HepG2 (cell line): Measurements from ENCODE around the gene WWP2. TPM values are rescaled to one million over a fixed set of nuclear protein-coding genes. Genes with fewer than 3 reads are reported as not detected.

Source experiments
- ATAC-seq: fragments of 200-7000 bp; cut with Tn5 transposase; 3 replicates; pipeline ENCODE4 v1.9.1; 2020; ENCODE audit warnings: mild to moderate bottlenecking, moderate library complexity
- BruUV-seq: library from RNA; stranded (reverse); fragments of 400-500 nt; replicated peaks from 2 replicates; lab custom pipeline; 2021; lab: Mats Ljungman, UMichigan
- CTCF ChIA-PET: fragments of 300-600 bp; formaldehyde crosslinking; extraction: SDS; loops from one replicate; lab custom pipeline; 2021; ENCODE audit warnings: low total read pairs, inconsistent platforms, low intra/inter-chr PET ratio; lab: Yijun Ruan, JAX
- POLR2A ChIA-PET: fragments of 350-600 bp; sonication (Branson Sonifier 250); formaldehyde crosslinking; loops from one replicate; lab custom pipeline; 2020; ENCODE audit warnings: antibody characterized with exemption, inconsistent platforms; lab: Yijun Ruan, JAX
- DNase-seq: peaks from one replicate; pipeline ENCODE4 v3.0.0-alpha.2; 2015; ENCODE audit warnings: low spot score
- FAIRE-seq: peaks from 3 replicates; lab custom pipeline; 2011; peaks lifted over from hg19 to GRCh38; lab: Jason Lieb, UNC
- H2AFZ ChIP-seq: one replicate; pipeline ENCODE4 v1.6.1; 2011; ENCODE audit warnings: low read length, inconsistent platforms
- H3K27ac ChIP-seq: fragments of 300-600 bp; 3 replicates; pipeline ENCODE4 v1.8.0; 2011; ENCODE audit warnings: mixed run types, mild to moderate bottlenecking, mixed read lengths, low read length, inconsistent platforms; ENCODE audit not compliant: insufficient read depth; ENCODE audit errors: extremely low read length
- H3K27me3 ChIP-seq, 2 experiments: fragments of 200-600 bp in 1 of 2; 2 replicates in 1 of 2; 3 replicates in 1 of 2; pipeline versions ENCODE4 v1.6.0 to v1.8.0; 2011; ENCODE audit warnings: low read length in 2 of 2, mild to moderate bottlenecking in 2 of 2, moderate library complexity in 2 of 2, inconsistent platforms in 1 of 2; ENCODE audit not compliant: insufficient read depth in 2 of 2, control insufficient read depth in 1 of 2
- H3K36me3 ChIP-seq, 2 experiments: fragments of 200-600 bp in 1 of 2; replicated peaks in 1 of 2; 2 replicates in 1 of 2; 3 replicates in 1 of 2; pipeline versions ENCODE4 v1.5.1 to v1.8.0; 2011; ENCODE audit warnings: low read length in 2 of 2, inconsistent platforms in 1 of 2; ENCODE audit not compliant: insufficient read depth in 2 of 2, control insufficient read depth in 1 of 2
- H3K4me1 ChIP-seq: 2 replicates; pipeline ENCODE4 v1.5.1; 2012; ENCODE audit warnings: low read length, inconsistent platforms; ENCODE audit not compliant: insufficient read depth
- H3K4me2 ChIP-seq: 2 replicates; pipeline ENCODE4 v1.6.0; 2011; ENCODE audit warnings: low read depth, low read length, inconsistent platforms
- H3K4me3 ChIP-seq, 3 experiments: fragments of 200-600 bp in 1 of 3; sonication (generic), shearing (Covaris generic) in 1 of 3; replicated peaks in 1 of 3; 2 replicates each; pipeline ENCODE4 v1.5.1; 2011 to 2016; ENCODE audit warnings: low read length in 3 of 3, inconsistent platforms in 2 of 3, low read depth in 2 of 3, mild to moderate bottlenecking in 2 of 3, control low read depth in 1 of 3, mixed read lengths in 1 of 3; ENCODE audit not compliant: insufficient read depth in 1 of 3
- H3K79me2 ChIP-seq: one replicate; pipeline ENCODE4 v1.6.1; 2011; ENCODE audit warnings: low read length, inconsistent platforms; ENCODE audit not compliant: insufficient read depth
- H3K9ac ChIP-seq: 2 replicates; pipeline ENCODE4 v1.6.0; 2011; ENCODE audit warnings: mild to moderate bottlenecking, low read depth, low read length, inconsistent platforms; ENCODE audit not compliant: insufficient read depth
- H3K9me3 ChIP-seq: 2 replicates; pipeline ENCODE4 v1.5.1; 2012; ENCODE audit warnings: mild to moderate bottlenecking, low read length
- H4K20me1 ChIP-seq: 2 replicates; pipeline ENCODE4 v1.6.0; 2011; ENCODE audit warnings: inconsistent platforms, mild to moderate bottlenecking, low read length, moderate library complexity; ENCODE audit not compliant: insufficient read depth
- TFE3 ChIP-seq: IDR thresholded peaks from 2 replicates; pipeline ENCODE4 v1.6.1; 2016
- ZFP91 ChIP-seq: sonication (generic); formaldehyde crosslinking; IDR thresholded peaks from 2 replicates; pipeline ENCODE4 v1.9.0; 2022; ENCODE audit warnings: missing genetic modification reagents, mild to moderate bottlenecking, borderline replicate concordance
- WGBS: methylation state at CpG from one replicate; pipeline ENCODE4 v1.1.6; 2017; ENCODE audit warnings: low lambda C conversion rate; 5-methylcytosine and 5-hydroxymethylcytosine counted together
- in situ Hi-C: cut with HindIII; loops from 2 replicates; pipeline ENCODE4 v1.10.0; 2017; ENCODE audit warnings: low pct_unique_long_range_greater_than_20kb; ENCODE audit not compliant: extremely low pct_ligation_motif_present
- intact Hi-C: fragments of 100-400 bp; cut with micrococcal nuclease; formaldehyde crosslinking; loops from one replicate; pipeline ENCODE4 v1.10.0; 2022; ENCODE audit not compliant: unreplicated experiment
- polyA plus RNA-seq, 8 experiments: library from polyadenylated mRNA; depleted of rRNA in 3 of 8; stranded (reverse) in 7 of 8; unstranded in 1 of 8; fragments of >200 nt; fragmentation: Illumina TruSeq in 4 of 8; extraction: Trizol in 4 of 8; gene quantifications; 2 replicates each; pipeline versions ENCODE4 v1.2.1 to v1.2.3, GENCODE V29; 2011 to 2016; ENCODE audit warnings: low read depth in 4 of 8, missing spikeins in 1 of 8, mixed read lengths in 1 of 8; ENCODE audit not compliant: insufficient read depth in 1 of 8
- total RNA-seq, 5 experiments: library from RNA; depleted of rRNA; stranded (reverse); fragments of >200 nt; fragmentation: Illumina TruSeq; extraction: Trizol; gene quantifications; 2 replicates each; pipeline ENCODE4 v1.2.3, GENCODE V29; 2016; ENCODE audit warnings: low read depth in 1 of 5
- TF ChIP-seq, protein P1 (sequence below), 2 experiments: fragments of 450-650 bp in 1 of 2; sonication (generic) in 1 of 2; formaldehyde crosslinking in 1 of 2; IDR thresholded peaks; 2 replicates each; pipeline versions ENCODE4 v1.6.1 to v1.8.0; 2016 to 2022; ENCODE audit warnings: antibody characterized with exemption in 1 of 2, mild to moderate bottlenecking in 1 of 2, missing genetic modification reagents in 1 of 2

The WWP2 gene
- total and polyA plus RNA-seq, 2 of the 13 experiments (the other 11 are each of a cell fraction or from before 2014, with no cell fraction given) = 11.4 to 28.2 TPM

DNA sequence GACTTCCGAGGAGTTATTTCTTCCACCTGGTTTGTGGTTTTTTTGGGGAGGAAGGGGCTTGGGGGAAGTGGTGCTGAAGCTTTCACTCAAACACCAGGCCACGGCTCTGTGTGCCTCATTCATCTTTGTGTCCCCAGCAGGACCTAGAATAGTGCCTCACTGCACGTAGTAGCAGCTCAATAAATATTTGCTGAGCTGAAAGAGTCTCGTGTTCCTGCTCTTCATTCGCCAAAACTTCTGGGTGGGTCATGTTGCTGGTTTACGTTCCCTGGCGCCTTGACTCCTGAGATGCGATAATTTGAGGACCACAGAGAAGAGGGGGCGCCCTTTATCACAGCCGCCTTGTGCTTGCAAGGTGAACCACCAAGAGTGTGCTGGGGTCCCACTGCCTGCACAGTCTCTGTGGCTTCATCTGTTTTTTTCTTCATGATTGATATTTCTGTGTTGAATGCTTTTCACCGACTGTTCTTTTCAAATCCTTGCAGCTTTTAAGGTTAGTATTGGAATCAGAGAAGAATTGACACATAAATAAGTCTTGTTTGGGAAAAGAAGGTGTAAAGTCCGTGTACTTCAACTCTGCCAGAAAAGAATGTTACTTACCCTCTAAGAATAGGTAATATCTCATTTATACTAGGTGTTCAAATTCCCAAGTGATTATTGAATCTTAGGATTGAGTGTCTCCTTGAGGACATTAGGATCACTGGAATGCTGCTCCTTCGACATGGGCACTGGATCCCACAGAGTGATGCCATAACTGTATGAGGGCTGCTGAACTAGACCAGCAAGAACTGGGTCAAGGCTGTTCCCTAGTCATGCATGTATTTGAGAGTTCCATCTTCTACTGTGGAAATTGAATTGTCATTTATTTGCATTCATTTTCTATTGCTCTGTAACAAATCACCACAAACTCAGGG lies 96.3 kb downstream of the WWP2 start:
- H3K27me3 ChIP-seq = no peaks in the 10 kb centered on the region
- H3K4me3 ChIP-seq = peak overlapping the region in 1 of 3 experiments; percentile 1; a peak in 1 of 6 replicates
- peak; percentile 54 for DNase-seq
- H3K4me2 ChIP-seq = peak overlapping the region; percentile 34
- H3K27ac ChIP-seq = peak overlapping the region; percentile 60
- H3K36me3 ChIP-seq = peaks cover 0 to 7% of the 10 kb centered on the region in 2 experiments; a peak in 2 of 5 replicates
- peaks cover 74% of the 10 kb centered on the region for H3K4me1 ChIP-seq
- in situ Hi-C loops = loop anchor here (5.0 kb wide), 1 partner anchor 61 kb away; no protein-coding TSS in a partner anchor
- ChIA-PET POLR2A (interaction anchor here (1.0 to 1.7 kb wide), 2 partner anchors 19 to 46 kb away, joined by 3 to 9 read pairs; no protein-coding TSS in a partner anchor), CTCF (interaction anchor here (3.9 kb wide), 1 partner anchor 61 kb away, joined by 67 read pairs; no protein-coding TSS in a partner anchor)
- peak; percentile 76 for ATAC-seq
- WGBS = 43% methylated on average over 8 of the region's 13 CpGs
- no peak overlapping the region for H3K9ac ChIP-seq
- H3K9me3 ChIP-seq = no peaks in the 10 kb centered on the region
- intact Hi-C loops = loop anchor here (1.0 to 5.0 kb wide), 2 partner anchors 36 to 62 kb away; no protein-coding TSS in a partner anchor
- no TSS peak for BruUV-seq
- no peaks in the 10 kb centered on the region for H3K79me2 ChIP-seq
- no peaks in the 10 kb centered on the region for H4K20me1 ChIP-seq
- no peak for FAIRE-seq
- no peak overlapping the region for H2AFZ ChIP-seq
- TF ChIP-seq TFE3 (CRISPR knock-in tag) (peak; percentile 83), ZFP91 (CRISPR knock-in tag) (no peak)
- TF ChIP-seq, protein P1, sequence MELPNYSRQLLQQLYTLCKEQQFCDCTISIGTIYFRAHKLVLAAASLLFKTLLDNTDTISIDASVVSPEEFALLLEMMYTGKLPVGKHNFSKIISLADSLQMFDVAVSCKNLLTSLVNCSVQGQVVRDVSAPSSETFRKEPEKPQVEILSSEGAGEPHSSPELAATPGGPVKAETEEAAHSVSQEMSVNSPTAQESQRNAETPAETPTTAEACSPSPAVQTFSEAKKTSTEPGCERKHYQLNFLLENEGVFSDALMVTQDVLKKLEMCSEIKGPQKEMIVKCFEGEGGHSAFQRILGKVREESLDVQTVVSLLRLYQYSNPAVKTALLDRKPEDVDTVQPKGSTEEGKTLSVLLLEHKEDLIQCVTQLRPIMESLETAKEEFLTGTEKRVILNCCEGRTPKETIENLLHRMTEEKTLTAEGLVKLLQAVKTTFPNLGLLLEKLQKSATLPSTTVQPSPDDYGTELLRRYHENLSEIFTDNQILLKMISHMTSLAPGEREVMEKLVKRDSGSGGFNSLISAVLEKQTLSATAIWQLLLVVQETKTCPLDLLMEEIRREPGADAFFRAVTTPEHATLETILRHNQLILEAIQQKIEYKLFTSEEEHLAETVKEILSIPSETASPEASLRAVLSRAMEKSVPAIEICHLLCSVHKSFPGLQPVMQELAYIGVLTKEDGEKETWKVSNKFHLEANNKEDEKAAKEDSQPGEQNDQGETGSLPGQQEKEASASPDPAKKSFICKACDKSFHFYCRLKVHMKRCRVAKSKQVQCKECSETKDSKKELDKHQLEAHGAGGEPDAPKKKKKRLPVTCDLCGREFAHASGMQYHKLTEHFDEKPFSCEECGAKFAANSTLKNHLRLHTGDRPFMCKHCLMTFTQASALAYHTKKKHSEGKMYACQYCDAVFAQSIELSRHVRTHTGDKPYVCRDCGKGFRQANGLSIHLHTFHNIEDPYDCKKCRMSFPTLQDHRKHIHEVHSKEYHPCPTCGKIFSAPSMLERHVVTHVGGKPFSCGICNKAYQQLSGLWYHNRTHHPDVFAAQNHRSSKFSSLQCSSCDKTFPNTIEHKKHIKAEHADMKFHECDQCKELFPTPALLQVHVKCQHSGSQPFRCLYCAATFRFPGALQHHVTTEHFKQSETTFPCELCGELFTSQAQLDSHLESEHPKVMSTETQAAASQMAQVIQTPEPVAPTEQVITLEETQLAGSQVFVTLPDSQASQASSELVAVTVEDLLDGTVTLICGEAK (IDR thresholded peaks at IDR 0.05) = no peak
- TF ChIP-seq, protein P1 (CRISPR knock-in tag; IDR thresholded peaks at IDR 0.05) = no peak
